Measurements from ENCODE around the gene MACF1. TPM values are rescaled to one million over a fixed set of nuclear protein-coding genes. Genes with fewer than 3 reads are reported as not detected.

MACF1 gene
- total RNA-seq, 1 experiment from 2014 or later, result 6.2 TPM

- no peaks in the 10 kb centered on the region for H3K27me3 ChIP-seq (ENCODE audit: low read length)
Measured at GRCh38 chr1:39434797-39435395, 230.4 kb downstream of the MACF1 start.

DNA sequence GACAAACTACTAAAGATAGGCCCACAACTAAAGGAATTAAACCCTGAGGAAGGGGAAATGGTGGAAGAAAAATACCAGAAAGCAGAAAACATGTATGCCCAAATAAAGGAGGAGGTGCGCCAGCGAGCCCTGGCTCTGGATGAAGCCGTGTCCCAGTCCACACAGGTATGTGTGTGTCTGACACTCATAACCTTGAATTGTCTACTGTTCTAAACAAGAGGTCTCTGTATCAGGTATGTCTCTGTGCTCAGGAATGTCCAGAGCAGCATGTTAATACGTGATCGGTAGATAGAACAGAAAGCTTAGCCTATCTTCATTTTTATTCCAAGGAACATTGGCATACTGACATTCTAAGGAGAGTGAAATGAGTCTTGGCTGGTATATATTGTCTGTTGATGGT, 231.1 kb downstream of the MACF1 start:
- Histone ChIP-seq H3K9me3 (ENCODE audit: low read length) (no peaks in the 10 kb centered on the region), H3K79me2 (ENCODE audit: low read length) (no peaks in the 10 kb centered on the region), H3K4me3 (ENCODE audit: low read length) (no peak overlapping the region), H3K27me3 (ENCODE audit: low read length) (no peaks in the 10 kb centered on the region), H4K20me1 (ENCODE audit: insufficient read depth, low read depth, low read length) (no peaks in the 10 kb centered on the region), H3K36me3 (ENCODE audit: insufficient read depth, low read length) (no peaks in the 10 kb centered on the region), H3K9me2 (replicated peaks; ENCODE audit: insufficient read depth, low read length) (no peaks in the 10 kb centered on the region), H3K9ac (ENCODE audit: low read length) (no peak overlapping the region), H3K27ac (ENCODE audit: low read length) (no peak overlapping the region), H3K4me2 (ENCODE audit: low read depth, low read length, poor library complexity, severe bottlenecking) (no peak overlapping the region), H3K4me1 (ENCODE audit: low read length) (no peaks in the 10 kb centered on the region), H2AFZ (ENCODE audit: low read length) (no peak overlapping the region)
- DNase-seq, result no peak

More at GRCh38 chr1:39434797-39435395, 230.4 kb downstream of the MACF1 start:
- H3K4me3 ChIP-seq (ENCODE audit: low read length), result no peak overlapping the region
- H4K20me1 ChIP-seq (ENCODE audit: insufficient read depth, low read depth, low read length), result no peaks in the 10 kb centered on the region
- no peak overlapping the region for H3K27ac ChIP-seq (ENCODE audit: low read length)
- no peaks in the 10 kb centered on the region for H3K36me3 ChIP-seq (ENCODE audit: insufficient read depth, low read length)
- no peak overlapping the region for H3K9ac ChIP-seq (ENCODE audit: low read length)
- H3K9me2 ChIP-seq (replicated peaks; ENCODE audit: insufficient read depth, low read length), result no peaks in the 10 kb centered on the region
- DNase-seq, result no peak
- no peak overlapping the region for H3K4me2 ChIP-seq (ENCODE audit: low read depth, low read length, poor library complexity, severe bottlenecking)
- no peak overlapping the region for H2AFZ ChIP-seq (ENCODE audit: low read length)
- H3K4me1 ChIP-seq (ENCODE audit: low read length), result no peaks in the 10 kb centered on the region
- no peaks in the 10 kb centered on the region for H3K9me3 ChIP-seq (ENCODE audit: low read length)
- H3K79me2 ChIP-seq (ENCODE audit: low read length), result no peaks in the 10 kb centered on the region

DNA sequence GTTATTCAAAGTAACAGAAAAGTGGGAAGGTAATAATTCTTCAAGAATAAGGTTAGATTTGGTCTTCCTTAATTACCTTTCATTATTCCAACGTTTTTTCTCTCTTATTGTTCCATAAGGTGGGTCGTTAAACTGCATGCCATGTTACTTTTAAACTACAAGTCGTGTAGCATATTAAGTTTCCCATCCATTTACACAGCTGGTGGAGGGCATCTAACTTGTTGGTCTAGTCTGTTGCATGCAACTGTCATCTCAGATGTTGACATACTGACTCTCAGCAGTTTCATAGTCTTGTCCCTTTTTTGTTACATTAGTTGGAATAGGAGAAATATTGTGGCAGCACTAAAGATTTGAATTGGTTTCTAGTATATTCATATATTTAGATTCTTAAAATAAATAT, 232.3 kb downstream of the MACF1 start:
- no peak overlapping the region for H3K4me2 ChIP-seq (ENCODE audit: low read depth, low read length, poor library complexity, severe bottlenecking)
- H4K20me1 ChIP-seq (ENCODE audit: insufficient read depth, low read depth, low read length), result no peaks in the 10 kb centered on the region
- H3K4me1 ChIP-seq (ENCODE audit: low read length), result no peaks in the 10 kb centered on the region
- H3K79me2 ChIP-seq (ENCODE audit: low read length), result no peaks in the 10 kb centered on the region
- H3K4me3 ChIP-seq (ENCODE audit: low read length), result no peak overlapping the region
- no peak overlapping the region for H3K27ac ChIP-seq (ENCODE audit: low read length)
- H3K9me3 ChIP-seq (ENCODE audit: low read length), result no peaks in the 10 kb centered on the region
- H3K27me3 ChIP-seq (ENCODE audit: low read length), result no peaks in the 10 kb centered on the region
- no peaks in the 10 kb centered on the region for H3K36me3 ChIP-seq (ENCODE audit: insufficient read depth, low read length)
- no peaks in the 10 kb centered on the region for H3K9me2 ChIP-seq (replicated peaks; ENCODE audit: insufficient read depth, low read length)
- no peak for DNase-seq
- H3K9ac ChIP-seq (ENCODE audit: low read length), result no peak overlapping the region
- no peak overlapping the region for H2AFZ ChIP-seq (ENCODE audit: low read length)

GRCh38 chr1:39438042-39438441, 233.5 kb downstream of the MACF1 start:
- Histone ChIP-seq H2AFZ (ENCODE audit: low read length) (no peak overlapping the region), H4K20me1 (ENCODE audit: insufficient read depth, low read depth, low read length) (no peaks in the 10 kb centered on the region), H3K4me2 (ENCODE audit: low read depth, low read length, poor library complexity, severe bottlenecking) (no peak overlapping the region), H3K9me3 (ENCODE audit: low read length) (no peaks in the 10 kb centered on the region), H3K27me3 (ENCODE audit: low read length) (no peaks in the 10 kb centered on the region), H3K36me3 (ENCODE audit: insufficient read depth, low read length) (no peaks in the 10 kb centered on the region), H3K9me2 (replicated peaks; ENCODE audit: insufficient read depth, low read length) (no peaks in the 10 kb centered on the region), H3K4me3 (ENCODE audit: low read length) (no peak overlapping the region), H3K4me1 (ENCODE audit: low read length) (no peaks in the 10 kb centered on the region), H3K27ac (ENCODE audit: low read length) (no peak overlapping the region), H3K79me2 (ENCODE audit: low read length) (no peaks in the 10 kb centered on the region), H3K9ac (ENCODE audit: low read length) (no peak overlapping the region)
- no peak for DNase-seq

- H3K79me2 ChIP-seq (ENCODE audit: low read length), result no peaks in the 10 kb centered on the region
- no peak overlapping the region for H3K4me2 ChIP-seq (ENCODE audit: low read depth, low read length, poor library complexity, severe bottlenecking)
- no peaks in the 10 kb centered on the region for H3K27me3 ChIP-seq (ENCODE audit: low read length)
- no peak for DNase-seq
- H4K20me1 ChIP-seq (ENCODE audit: insufficient read depth, low read depth, low read length), result no peaks in the 10 kb centered on the region
- H3K36me3 ChIP-seq (ENCODE audit: insufficient read depth, low read length), result no peaks in the 10 kb centered on the region
- no peak overlapping the region for H2AFZ ChIP-seq (ENCODE audit: low read length)
- H3K27ac ChIP-seq (ENCODE audit: low read length), result no peak overlapping the region
- no peaks in the 10 kb centered on the region for H3K4me1 ChIP-seq (ENCODE audit: low read length)
- H3K9me3 ChIP-seq (ENCODE audit: low read length), result no peaks in the 10 kb centered on the region
- no peak overlapping the region for H3K9ac ChIP-seq (ENCODE audit: low read length)
- no peak overlapping the region for H3K4me3 ChIP-seq (ENCODE audit: low read length)
- H3K9me2 ChIP-seq (replicated peaks; ENCODE audit: insufficient read depth, low read length), result no peaks in the 10 kb centered on the region
Measured at GRCh38 chr1:39440856-39441255, 236.4 kb downstream of the MACF1 start.

DNA sequence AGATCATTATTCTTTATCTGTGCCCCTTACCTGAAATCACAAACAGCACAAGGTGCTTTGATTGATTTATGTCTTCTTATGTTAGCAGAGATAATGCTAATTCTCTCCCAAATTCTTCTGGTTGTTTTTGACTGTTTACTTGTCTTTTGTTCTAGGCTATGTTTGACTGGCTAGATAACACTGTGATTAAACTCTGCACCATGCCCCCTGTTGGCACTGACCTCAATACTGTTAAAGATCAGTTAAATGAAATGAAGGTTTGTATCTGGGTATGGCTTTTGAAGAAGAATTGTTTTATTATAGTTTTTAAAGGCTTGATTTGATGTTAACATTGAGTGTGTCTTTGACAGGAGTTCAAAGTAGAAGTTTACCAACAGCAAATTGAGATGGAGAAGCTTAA, 237.3 kb downstream of the MACF1 start:
- Histone ChIP-seq H3K4me3 (ENCODE audit: low read length) (no peak overlapping the region), H2AFZ (ENCODE audit: low read length) (no peak overlapping the region), H3K27ac (ENCODE audit: low read length) (no peak overlapping the region), H3K79me2 (ENCODE audit: low read length) (no peaks in the 10 kb centered on the region), H3K9me2 (replicated peaks; ENCODE audit: insufficient read depth, low read length) (no peaks in the 10 kb centered on the region), H3K36me3 (ENCODE audit: insufficient read depth, low read length) (no peaks in the 10 kb centered on the region), H3K9me3 (ENCODE audit: low read length) (no peaks in the 10 kb centered on the region), H3K27me3 (ENCODE audit: low read length) (no peaks in the 10 kb centered on the region), H4K20me1 (ENCODE audit: insufficient read depth, low read depth, low read length) (no peaks in the 10 kb centered on the region), H3K4me1 (ENCODE audit: low read length) (no peaks in the 10 kb centered on the region), H3K4me2 (ENCODE audit: low read depth, low read length, poor library complexity, severe bottlenecking) (no peak overlapping the region), H3K9ac (ENCODE audit: low read length) (no peak overlapping the region)
- DNase-seq, result no peak

DNA sequence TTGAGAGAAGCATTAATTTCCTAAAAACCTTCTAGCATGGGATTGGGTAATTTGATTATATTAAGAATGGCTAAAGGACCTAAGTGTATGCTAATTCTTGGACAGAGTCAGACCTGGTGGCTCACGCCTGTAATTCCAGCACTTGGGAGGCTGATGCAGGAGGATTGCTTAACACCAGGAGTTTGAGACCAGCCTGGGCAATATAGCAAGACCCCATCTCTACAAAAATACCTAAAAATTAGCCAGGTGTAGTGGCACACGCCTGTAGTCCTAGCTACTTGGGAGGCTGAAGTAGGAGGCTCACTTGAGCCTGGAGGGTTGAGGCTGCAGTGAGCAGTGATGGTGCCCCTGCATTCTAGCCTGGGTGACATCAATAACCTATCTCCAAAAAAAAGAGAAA, 241.1 kb downstream of the MACF1 start:
- no peak overlapping the region for H3K4me2 ChIP-seq (ENCODE audit: low read depth, low read length, poor library complexity, severe bottlenecking)
- no peaks in the 10 kb centered on the region for H3K36me3 ChIP-seq (ENCODE audit: insufficient read depth, low read length)
- H3K79me2 ChIP-seq (ENCODE audit: low read length), result no peaks in the 10 kb centered on the region
- no peak overlapping the region for H3K9ac ChIP-seq (ENCODE audit: low read length)
- H3K9me3 ChIP-seq (ENCODE audit: low read length), result no peaks in the 10 kb centered on the region
- no peaks in the 10 kb centered on the region for H4K20me1 ChIP-seq (ENCODE audit: insufficient read depth, low read depth, low read length)
- no peaks in the 10 kb centered on the region for H3K4me1 ChIP-seq (ENCODE audit: low read length)
- no peaks in the 10 kb centered on the region for H3K27me3 ChIP-seq (ENCODE audit: low read length)
- no peak overlapping the region for H3K27ac ChIP-seq (ENCODE audit: low read length)
- H3K4me3 ChIP-seq (ENCODE audit: low read length), result no peak overlapping the region
- no peaks in the 10 kb centered on the region for H3K9me2 ChIP-seq (replicated peaks; ENCODE audit: insufficient read depth, low read length)
- no peak for DNase-seq
- H2AFZ ChIP-seq (ENCODE audit: low read length), result no peak overlapping the region

- H3K4me1 ChIP-seq (ENCODE audit: low read length), result no peaks in the 10 kb centered on the region
- no peak overlapping the region for H3K27ac ChIP-seq (ENCODE audit: low read length)
- no peaks in the 10 kb centered on the region for H4K20me1 ChIP-seq (ENCODE audit: insufficient read depth, low read depth, low read length)
- H3K9ac ChIP-seq (ENCODE audit: low read length), result no peak overlapping the region
- H3K36me3 ChIP-seq (ENCODE audit: insufficient read depth, low read length), result no peaks in the 10 kb centered on the region
- no peak overlapping the region for H3K4me3 ChIP-seq (ENCODE audit: low read length)
- no peaks in the 10 kb centered on the region for H3K9me2 ChIP-seq (replicated peaks; ENCODE audit: insufficient read depth, low read length)
- no peaks in the 10 kb centered on the region for H3K9me3 ChIP-seq (ENCODE audit: low read length)
- no peaks in the 10 kb centered on the region for H3K27me3 ChIP-seq (ENCODE audit: low read length)
- no peaks in the 10 kb centered on the region for H3K79me2 ChIP-seq (ENCODE audit: low read length)
- H3K4me2 ChIP-seq (ENCODE audit: low read depth, low read length, poor library complexity, severe bottlenecking), result no peak overlapping the region
- no peak overlapping the region for H2AFZ ChIP-seq (ENCODE audit: low read length)
- no peak for DNase-seq
Measured at GRCh38 chr1:39446986-39447567, 242.6 kb downstream of the MACF1 start.

Data from Karpas-422 (cell line).